Measurements from ENCODE around the gene CUL2.
"Not testable (repeated sequence)": the region's sequence is repeated elsewhere in the genome, so short reads cannot be mapped to it uniquely, and the experiment has no call there.

CUL2 gene

DNA sequence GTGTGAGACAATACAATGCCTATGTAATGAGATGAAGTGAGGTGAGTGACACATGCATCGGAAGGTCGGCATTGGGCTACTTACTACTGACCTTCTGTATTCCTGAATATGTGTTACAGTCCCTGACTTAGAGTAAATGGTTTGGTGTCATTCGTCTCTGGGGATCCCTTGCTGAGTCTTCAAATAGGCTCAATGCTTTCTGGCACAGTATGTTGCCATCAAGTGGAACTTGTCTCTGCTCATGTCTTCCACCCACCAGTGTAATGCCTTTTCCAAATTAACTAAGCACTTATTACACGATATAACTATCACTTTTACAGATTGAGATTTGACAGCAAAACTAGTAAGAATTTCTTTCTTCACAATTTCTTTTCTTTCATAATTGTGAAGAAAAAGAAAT, 10.9 kb downstream of the CUL2 start:
- DNase-seq, result no peak

DNA sequence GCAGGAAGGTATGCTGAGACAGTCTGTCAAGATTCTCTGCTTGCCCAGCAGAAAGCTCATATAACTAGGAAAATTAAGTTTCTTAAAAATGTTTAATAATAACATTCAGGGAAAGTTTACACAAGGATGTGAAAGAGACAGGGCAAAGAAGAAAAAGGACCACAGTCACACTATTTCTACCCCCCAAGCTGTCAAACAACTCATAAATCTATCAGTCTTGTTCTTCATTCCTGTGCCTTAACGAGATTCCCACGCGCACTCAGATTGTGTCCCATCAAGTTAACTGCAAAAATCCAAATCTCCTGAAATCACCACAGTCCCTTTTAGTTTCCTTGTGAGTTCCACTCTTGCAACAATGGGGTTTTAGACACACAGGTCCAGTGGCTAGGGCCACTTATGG, 14.9 kb downstream of the CUL2 start:
- no peak for DNase-seq

DNA sequence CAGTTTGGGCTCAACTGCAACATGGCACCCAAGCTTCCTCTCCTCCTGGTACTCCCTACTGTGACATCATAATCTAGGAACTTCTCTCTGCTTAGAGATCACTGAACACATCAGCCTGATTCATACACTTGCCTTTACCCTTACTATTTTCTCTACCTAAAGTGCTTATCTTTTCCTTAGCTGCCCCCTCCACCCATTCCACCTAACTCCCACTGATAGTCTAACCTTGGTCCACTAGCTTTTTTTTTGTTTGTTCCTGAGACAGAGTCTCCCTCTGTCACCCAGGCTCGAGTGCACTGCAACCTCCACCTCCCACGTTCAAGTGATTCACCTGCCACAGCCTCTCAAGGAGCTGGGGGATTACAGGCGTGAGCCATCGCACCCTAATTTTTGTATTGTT, 15.9 kb downstream of the CUL2 start:
- no peak for DNase-seq

- DNase-seq, result no peak
Observed at GRCh38 chr10:35070521-35070920, 19.6 kb downstream of the CUL2 start.

DNA sequence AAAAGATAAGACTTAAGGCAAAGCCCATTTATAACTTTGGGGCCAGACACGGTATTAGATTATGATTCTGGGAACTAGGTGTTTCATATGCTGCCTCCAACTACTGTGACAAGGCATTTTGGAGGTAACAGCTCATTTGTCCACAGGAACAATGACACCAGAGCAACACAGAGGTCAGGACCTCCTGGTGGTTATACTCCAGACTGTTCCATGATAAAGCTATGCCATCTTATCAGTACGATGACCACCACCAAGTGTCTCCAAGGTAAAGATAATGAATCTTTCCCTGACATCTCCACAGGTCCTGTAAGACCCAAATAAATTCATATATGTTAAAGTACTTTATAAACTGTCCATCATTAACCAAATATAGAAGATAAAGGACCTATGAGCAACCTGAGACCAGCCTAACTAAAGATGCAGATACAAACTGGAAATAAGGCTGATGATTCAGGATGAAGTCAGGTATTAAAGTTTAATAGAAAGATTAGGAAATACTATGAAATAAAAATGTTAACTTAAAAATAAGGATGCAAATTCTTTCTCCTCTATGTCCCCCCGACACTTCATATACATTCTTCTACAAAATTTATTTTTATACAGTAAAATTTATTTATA, 26.2 kb downstream of the CUL2 start:
- DNase-seq, result peak; percentile 39

- DNase-seq, result no peak
Observed at GRCh38 chr10:35059481-35059880, 30.7 kb downstream of the CUL2 start.

- no peak for DNase-seq
Observed at GRCh38 chr10:35058686-35059085, 31.5 kb downstream of the CUL2 start.

GRCh38 chr10:35058134-35058533, 32.0 kb downstream of the CUL2 start:
- no peak for DNase-seq

- no peak for DNase-seq
Observed at GRCh38 chr10:35056686-35057085, 33.5 kb downstream of the CUL2 start.

- DNase-seq, result no peak
Observed at GRCh38 chr10:35056133-35056532, 34.0 kb downstream of the CUL2 start.

GRCh38 chr10:35050568-35050967, 39.6 kb downstream of the CUL2 start:
- DNase-seq, result no peak

DNA sequence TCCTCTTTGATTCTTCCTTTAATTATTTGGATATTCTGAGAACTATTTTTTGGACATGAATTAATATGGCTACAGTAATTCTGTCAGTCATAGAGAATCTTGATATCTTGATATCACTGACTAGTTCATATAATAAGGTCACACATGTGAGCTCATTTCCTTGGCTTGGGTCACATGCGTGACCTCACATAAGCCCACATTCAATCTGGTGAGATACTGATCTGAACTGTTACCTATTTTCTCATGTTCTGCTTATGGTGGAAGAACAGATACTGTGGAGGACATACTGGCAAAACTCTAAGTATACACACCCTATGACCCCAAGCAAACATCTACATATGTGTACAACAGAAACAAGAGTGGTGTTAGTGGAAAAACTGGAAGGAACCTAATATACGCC, 44.1 kb downstream of the CUL2 start:
- DNase-seq, result no peak

DNA sequence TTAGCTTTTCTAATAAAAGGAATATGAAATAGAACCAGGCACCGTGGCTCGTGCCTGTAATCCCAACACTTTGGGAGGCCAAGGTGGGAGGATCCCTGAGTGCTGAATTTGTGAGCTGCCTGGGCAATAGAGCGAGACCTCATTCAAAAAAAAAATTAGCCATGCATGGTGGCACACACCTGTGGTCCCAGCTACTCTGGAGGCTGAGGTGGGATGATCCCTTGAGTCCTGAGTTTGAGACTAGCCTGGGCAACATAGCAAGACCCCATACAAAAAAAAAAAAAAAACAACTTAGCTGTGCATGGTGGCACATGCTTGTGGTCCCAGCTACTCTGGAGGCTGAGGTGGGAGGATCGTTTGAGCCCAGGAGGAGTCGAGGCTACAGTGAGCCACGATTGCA, 44.9 kb downstream of the CUL2 start:
- DNase-seq, result not testable (repeated sequence)

GRCh38 chr10:35043796-35044344, 46.3 kb downstream of the CUL2 start:
- no peak for DNase-seq

GRCh38 chr10:35042783-35043182, 47.4 kb downstream of the CUL2 start:
- no peak for DNase-seq

DNA sequence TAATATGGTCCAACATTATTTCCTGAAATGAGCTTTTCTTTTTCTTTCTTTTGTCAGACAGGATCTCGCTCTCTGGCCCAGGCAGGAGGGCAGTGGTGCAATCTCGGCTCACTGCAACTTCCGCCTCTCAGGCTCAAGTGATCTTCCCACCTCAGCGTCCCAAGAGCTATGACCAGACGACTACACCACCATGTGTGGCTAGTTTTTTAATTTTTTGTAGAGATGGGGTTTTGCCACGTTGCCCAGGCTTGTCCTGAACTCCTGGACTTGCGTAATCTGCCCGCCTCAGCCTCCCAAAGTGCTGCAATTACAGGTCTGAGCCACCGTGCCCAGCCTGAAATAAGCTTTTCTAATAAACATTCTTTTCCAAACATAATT, 48.6 kb downstream of the CUL2 start:
- DNase-seq, result no peak

- DNase-seq, result no peak
Observed at GRCh38 chr10:35040760-35041501, 49.2 kb downstream of the CUL2 start.

DNA sequence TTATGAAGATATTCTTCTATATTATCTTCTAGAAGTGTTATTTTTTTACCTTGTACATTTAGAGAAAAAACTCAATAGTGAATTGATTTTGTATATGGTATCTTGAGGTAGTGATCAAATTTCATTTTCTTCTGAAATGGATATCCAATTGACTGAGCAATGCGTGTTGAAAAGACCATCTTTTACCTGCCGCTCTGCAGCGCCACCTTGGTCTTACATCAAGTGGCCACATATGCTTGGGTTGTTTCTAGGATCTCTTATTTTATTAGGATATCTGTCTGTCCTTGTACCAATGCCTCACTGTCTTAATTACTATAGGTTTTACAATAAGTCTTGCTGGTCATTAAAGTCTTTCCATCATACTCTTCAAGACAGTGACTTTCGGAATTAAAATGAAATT, 53.0 kb downstream of the CUL2 start:
- no peak for DNase-seq

DNA sequence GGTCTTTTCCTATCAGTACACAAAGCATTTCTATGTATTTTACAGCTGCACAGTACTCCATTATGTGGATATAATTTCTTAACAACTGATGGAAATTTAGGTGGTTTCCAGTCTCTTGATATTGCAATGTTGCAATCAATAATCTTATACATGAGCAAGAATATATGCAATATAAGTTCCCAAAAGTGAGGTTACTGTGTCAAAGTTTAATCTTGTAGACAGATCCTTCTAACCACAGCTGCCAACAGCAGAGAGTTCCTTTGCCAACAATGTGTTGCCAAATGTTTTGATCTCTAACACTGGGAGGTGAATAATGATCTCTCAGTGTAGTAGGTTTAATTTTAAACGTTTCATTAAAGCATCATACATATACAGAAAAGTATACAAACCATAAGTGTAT, 54.5 kb downstream of the CUL2 start:
- no peak for DNase-seq

GRCh38 chr10:35027567-35027966, 62.6 kb downstream of the CUL2 start:
- peak; percentile 32 for DNase-seq

DNA sequence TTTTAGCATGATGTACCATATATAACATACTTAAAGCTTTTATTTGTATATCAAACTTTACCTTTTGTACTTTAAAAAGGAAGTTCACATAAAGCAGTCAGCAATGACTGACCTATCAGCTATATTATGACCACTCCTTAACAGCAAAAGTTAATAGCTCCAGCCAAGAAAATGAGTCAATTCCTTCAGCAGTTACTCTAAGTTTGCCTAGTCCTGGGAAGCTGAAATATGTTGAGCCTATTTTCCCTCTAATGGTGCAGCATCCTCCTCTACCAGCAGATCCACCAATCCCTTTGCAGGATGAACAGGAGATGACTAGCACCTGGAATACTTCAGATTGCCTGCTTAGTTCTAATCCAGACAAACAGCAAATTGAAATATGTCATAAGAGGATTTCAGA, 64.2 kb downstream of the CUL2 start:
- DNase-seq, result no peak

DNA sequence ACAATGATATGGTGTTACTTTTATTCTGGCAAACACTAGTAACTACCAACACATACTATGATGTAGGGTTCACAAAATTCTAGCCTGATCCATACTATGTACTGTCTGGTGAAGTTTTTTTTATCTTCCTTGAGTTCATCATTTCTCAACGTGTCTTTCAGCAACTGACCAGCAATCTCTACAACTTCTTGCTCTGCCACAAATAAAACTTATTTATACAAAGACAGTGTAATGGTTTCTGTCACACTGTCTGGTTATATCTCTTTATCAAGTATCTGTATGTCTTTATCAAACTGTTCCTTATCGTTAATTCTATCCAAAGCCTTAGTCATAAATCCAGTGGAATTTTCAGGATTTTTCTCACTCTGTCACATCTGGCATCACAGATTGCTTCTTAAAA, 69.7 kb downstream of the CUL2 start:
- no peak for DNase-seq

DNA sequence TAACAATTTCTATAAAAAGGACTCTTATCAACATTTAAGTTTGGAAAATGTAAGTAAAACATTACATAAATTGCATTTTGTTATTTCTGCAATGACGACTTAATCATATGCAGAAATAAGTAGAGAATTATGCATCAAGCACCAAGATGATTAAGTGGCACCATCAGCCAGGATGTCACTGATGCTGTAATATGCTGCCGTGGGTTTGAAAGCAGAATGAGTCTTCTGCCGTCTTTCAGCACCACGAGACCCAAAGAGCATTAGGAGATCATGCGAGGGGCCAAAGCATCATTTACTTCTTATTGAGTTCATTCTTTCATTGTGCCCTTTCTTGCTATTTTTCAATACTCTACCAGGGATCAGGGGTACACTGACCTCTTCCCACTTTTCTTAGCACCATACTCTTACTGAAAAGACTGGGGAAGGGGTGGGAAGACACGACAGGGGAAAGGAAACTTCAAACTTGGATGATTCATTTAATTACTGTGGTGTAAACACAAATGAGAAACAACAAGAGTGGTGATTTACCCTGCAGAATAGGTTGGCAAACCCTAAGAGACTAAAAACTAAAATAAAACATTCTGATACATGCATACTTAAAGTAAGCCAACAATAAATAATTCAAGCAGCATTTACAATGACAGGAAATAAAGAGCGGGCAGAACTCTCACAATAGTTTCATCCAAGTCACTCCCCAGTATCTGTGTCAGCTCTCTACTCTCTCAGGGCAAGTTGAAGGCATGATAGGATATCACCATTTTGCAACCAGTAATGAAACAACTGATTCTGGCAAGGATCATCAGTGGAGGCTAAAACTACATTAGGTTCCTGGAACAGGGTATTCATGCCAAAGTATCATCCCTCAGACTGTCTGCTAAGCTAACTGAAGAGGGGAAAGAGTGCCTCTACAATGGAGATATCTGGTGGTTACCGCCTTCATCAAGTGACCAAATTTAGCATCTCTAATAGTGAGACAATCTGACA, 70.8 kb downstream of the CUL2 start:
- DNase-seq, result peak; percentile 18
